Measurements from ENCODE around the gene RNF157. TPM values are rescaled to one million over a fixed set of nuclear protein-coding genes. Genes with fewer than 3 reads are reported as not detected.
A peak's percentile ranks its signal among the peaks of the same experiment; 100 is the strongest.

Gene RNF157
- total and polyA plus RNA-seq, 10 of the 15 experiments (the other 5 are each of a cell fraction or from before 2014, with no cell fraction given) = 1.4 to 15.9 (median 9.6) TPM

GRCh38 chr17:76141212-76142038, 98.9 kb downstream of the RNF157 start, which contains the start of gene FOXJ1 (continued):
- TF ChIP-seq PRDM15 (CRISPR knock-in tag; IDR thresholded peaks at IDR 0.05) (no peak), NFYB (IDR thresholded peaks at IDR 0.05; ENCODE audit: insufficient read depth, low read depth, low read length) (peak; percentile 63; the same call in 1 of the 2 replicates), STAT3 (IDR thresholded peaks at IDR 0.05; ENCODE audit: low read depth, low read length) (no peak), SP1 (IDR thresholded peaks at IDR 0.05; ENCODE audit: low read depth, low read length) (peak; percentile 88), CEBPB (IDR thresholded peaks at IDR 0.05; ENCODE audit: borderline replicate concordance in 1 of 2, low read depth in 2 of 2, low read length in 2 of 2) (no peak), MEF2B (IDR thresholded peaks at IDR 0.05; ENCODE audit: partially characterized antibody, poor library complexity, severe bottlenecking) (peak; percentile 50), SIX5 (IDR thresholded peaks at IDR 0.05; ENCODE audit: low read depth, low read length, severe bottlenecking) (peak; percentile 31), BCL3 (IDR thresholded peaks at IDR 0.05; ENCODE audit: borderline replicate concordance, insufficient read depth, low read depth, low read length, poor library complexity, severe bottlenecking) (no peak), ZBTB11 (CRISPR knock-in tag; IDR thresholded peaks at IDR 0.05) (no peak), ZNF207 (IDR thresholded peaks at IDR 0.05; ENCODE audit: borderline replicate concordance) (peak; percentile 21; the same call in 1 of the 2 replicates), SIN3A (IDR thresholded peaks at IDR 0.05; ENCODE audit: low read depth, low read length) (peak; percentile 97), PKNOX1 (IDR thresholded peaks at IDR 0.05) (peak; percentile 85), RELA (IDR thresholded peaks at IDR 0.05; ENCODE audit: borderline replicate concordance, partially characterized antibody) (peak; percentile 36)

Data from GM12878 (cell line).